ENCODE results near the gene DAPK3. TPM values are rescaled to one million over a fixed set of nuclear protein-coding genes. Genes with fewer than 3 reads are reported as not detected.

DAPK3 gene
- total and polyA plus RNA-seq, 12 donors, result 72.5 to 222 (median 112) TPM

DNA sequence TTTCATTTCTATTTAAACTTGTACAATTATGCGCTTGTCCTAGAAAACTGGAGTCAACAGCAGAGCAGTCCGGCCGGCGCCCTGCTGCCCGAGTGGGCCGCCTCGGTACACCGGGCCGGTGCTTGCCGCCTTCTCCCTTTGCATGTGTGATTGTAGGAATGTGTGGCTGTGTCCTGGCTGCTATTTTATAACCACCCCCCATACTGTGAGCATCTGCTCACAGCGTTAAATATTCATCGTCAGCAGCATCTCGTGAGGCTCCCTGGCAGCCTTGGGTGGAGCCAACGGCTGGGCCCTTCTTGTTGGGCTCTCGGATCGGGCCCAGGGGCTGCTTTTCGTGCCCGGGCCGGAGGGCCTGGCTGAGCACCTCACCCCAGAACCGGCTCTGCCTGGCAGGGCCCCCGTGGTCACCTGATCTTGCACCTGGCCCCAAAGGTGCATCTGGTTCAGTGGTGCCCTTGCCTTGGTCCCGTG is 47.3 kb upstream of the DAPK3 start:
- Histone ChIP-seq H3K4me1 (peaks cover 4 to 46% (median 40%) of the 10 kb centered on the region in 9 donors), H3K27ac (no peak overlapping the region), H3K36me3 (peaks cover 0 to 76% (median 21%) of the 10 kb centered on the region in 9 donors), H3K27me3 (no peaks in the 10 kb centered on the region), H3K4me3 (no peak overlapping the region), H3K9me3 (peaks cover 0 to 13% (median 0%) of the 10 kb centered on the region in 11 donors)
- WGBS, 2 donors, result 91 to 92% methylated on average over 22 of the region's 22 CpGs
- TF ChIP-seq, protein P1, sequence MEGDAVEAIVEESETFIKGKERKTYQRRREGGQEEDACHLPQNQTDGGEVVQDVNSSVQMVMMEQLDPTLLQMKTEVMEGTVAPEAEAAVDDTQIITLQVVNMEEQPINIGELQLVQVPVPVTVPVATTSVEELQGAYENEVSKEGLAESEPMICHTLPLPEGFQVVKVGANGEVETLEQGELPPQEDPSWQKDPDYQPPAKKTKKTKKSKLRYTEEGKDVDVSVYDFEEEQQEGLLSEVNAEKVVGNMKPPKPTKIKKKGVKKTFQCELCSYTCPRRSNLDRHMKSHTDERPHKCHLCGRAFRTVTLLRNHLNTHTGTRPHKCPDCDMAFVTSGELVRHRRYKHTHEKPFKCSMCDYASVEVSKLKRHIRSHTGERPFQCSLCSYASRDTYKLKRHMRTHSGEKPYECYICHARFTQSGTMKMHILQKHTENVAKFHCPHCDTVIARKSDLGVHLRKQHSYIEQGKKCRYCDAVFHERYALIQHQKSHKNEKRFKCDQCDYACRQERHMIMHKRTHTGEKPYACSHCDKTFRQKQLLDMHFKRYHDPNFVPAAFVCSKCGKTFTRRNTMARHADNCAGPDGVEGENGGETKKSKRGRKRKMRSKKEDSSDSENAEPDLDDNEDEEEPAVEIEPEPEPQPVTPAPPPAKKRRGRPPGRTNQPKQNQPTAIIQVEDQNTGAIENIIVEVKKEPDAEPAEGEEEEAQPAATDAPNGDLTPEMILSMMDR (IDR thresholded peaks at IDR 0.05), result no peak
- intact Hi-C loops (cut with DNase I), result loop anchor here in 1 of 10 donors (5.0 kb wide), 1 partner anchor 44 kb away; no protein-coding TSS in a partner anchor
- ATAC-seq (no peak), DNase-seq (no peak)

DNA sequence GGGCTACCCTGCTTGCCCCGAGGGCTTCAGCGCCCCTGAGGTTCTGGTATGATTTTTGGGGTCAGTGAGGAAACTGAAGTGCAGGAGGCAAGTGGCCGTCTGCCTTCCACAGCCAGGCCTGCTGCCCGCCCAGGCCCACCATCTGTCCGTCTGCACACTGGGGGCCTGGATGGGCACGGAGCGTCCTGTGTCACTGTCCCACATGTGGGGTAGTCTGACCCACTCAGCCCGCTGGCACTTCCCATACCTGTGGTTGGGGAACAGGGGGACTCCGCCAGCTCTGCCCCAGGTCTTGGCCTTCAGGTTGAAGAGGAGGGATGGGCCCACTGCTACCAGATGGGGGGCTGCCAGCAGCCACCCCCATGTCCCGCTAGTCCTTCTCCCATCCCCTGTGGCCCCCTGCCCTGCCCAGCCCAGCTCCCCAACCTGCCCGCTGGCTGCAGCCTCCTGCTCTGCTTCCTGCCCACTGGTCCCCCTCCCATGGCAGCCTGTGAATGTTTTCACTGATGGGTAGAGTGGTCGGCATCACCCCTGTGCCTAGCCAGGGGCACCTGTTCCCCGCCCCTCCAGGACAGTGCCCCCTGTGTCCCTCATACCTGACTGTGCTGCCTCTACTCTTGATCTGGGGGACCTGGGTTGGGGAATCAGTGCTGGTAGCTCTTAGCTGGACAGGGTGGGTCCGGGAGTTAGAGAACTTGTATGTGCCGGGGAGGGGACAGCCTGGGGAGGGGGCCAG is 46.2 kb upstream of the DAPK3 start:
- Histone ChIP-seq H3K27me3 (no peaks in the 10 kb centered on the region), H3K4me3 (no peak overlapping the region), H3K27ac (peak overlapping the region in 3 of 10 donors; percentile 77 to 87 (median 84)), H3K9me3 (peaks cover 0 to 6% (median 0%) of the 10 kb centered on the region in 11 donors), H3K36me3 (peaks cover 0 to 82% (median 22%) of the 10 kb centered on the region in 9 donors), H3K4me1 (peaks cover 10 to 53% (median 44%) of the 10 kb centered on the region in 9 donors)
- intact Hi-C loops (cut with DNase I), result loop anchor here in 1 of 10 donors (5.0 kb wide), 1 partner anchor 45 kb away; no protein-coding TSS in a partner anchor
- WGBS, 2 donors, result 95 to 96% methylated on average over 15 of the region's 15 CpGs
- no peak for DNase-seq
- TF ChIP-seq, protein P1 (IDR thresholded peaks at IDR 0.05), result no peak
- no peak for ATAC-seq

DNA sequence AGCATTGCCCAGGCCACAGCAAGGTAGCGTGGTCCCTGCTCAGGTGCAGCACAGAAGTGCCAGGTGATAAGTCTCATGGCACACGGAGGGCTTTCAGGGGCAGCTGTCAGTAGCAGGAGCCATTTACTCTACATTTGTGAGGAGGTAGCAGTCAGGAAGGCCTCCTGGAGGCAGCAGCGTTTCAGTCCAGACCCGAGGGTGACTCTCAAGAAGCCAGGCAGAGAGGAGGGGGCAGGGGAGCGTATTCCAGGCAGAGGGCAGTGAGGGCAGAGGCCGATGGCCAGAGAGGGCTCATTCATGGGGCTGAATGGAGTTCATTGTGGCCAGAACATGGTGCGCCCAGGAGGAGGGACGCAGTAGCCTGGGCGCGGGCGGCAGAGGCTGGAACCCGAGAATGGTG is 45.6 kb upstream of the DAPK3 start:
- TF ChIP-seq, protein P1 (IDR thresholded peaks at IDR 0.05), result no peak
- peaks cover 0 to 78% (median 22%) of the 10 kb centered on the region in 9 donors for H3K36me3 ChIP-seq
- peak overlapping the region in 9 of 10 donors; percentile 26 to 87 (median 75) for H3K27ac ChIP-seq
- intact Hi-C loops (cut with DNase I), result loop anchor here in 1 of 10 donors (5.0 kb wide), 1 partner anchor 46 kb away; no protein-coding TSS in a partner anchor
- peaks cover 11 to 55% (median 46%) of the 10 kb centered on the region in 9 donors for H3K4me1 ChIP-seq
- DNase-seq, result no peak
- ATAC-seq, result no peak
- H3K4me3 ChIP-seq, result peak overlapping the region in 1 of 10 donors; percentile 27
- H3K9me3 ChIP-seq, result peaks cover 0 to under 1% (median 0%) of the 10 kb centered on the region in 11 donors
- 86 to 91% methylated on average over 12 of the region's 12 CpGs for WGBS, 2 donors
- H3K27me3 ChIP-seq, result no peaks in the 10 kb centered on the region

DNA sequence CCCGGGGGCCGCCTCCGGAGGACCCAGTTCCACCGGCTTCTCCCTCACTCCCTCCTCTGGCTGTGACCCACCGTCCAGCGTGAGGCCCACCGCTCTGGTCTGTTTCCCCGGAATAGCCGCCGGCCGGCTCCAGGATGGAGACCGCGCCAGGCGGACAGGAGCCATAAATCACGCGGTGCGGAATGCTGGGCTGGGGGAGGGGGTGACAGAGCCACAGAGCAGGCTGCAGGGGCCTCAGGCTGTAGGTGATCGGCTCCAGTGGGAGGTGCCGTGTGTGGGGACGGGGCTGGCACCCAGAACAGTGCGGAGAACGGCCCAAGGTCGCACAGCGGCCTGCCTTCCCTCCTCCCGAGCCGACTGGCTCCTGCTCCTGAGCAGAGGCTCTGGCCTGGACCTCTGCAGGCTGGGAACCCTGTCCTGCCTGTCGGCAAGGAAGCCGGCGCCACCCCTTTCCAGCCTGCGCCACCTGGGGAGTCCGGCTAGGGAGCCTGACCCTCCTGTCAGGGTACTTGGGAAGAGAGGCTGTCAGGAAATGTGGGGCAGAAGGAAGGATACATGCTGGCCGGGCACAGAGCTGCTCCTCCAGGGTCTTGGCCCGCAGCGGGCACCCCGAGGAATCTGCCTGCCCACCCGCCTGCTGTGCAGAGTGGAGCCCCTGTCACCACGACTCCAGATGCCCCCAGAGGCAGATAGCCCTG is 45.0 kb upstream of the DAPK3 start:
- DNase-seq, result no peak
- Histone ChIP-seq H3K4me1 (peaks cover 16 to 61% (median 52%) of the 10 kb centered on the region in 9 donors), H3K27me3 (no peaks in the 10 kb centered on the region), H3K4me3 (peak overlapping the region in 9 of 10 donors; percentile 2 to 43 (median 30)), H3K27ac (peak overlapping the region; percentile 26 to 87 (median 75)), H3K36me3 (peaks cover 0 to 78% (median 22%) of the 10 kb centered on the region in 9 donors), H3K9me3 (no peaks in the 10 kb centered on the region)
- peak in 4 of 8 donors; percentile 5 to 34 (median 12) for ATAC-seq
- TF ChIP-seq, protein P1 (IDR thresholded peaks at IDR 0.05), result no peak
- 67 to 77% methylated on average over 37 of the region's 37 CpGs for WGBS, 2 donors
- intact Hi-C loops (cut with DNase I), result loop anchor here in 1 of 10 donors (5.0 kb wide), 1 partner anchor 46 kb away; no protein-coding TSS in a partner anchor

All from heart right ventricle (tissue), 16 donors.